ENCODE data around the gene AKT3.

AKT3 gene

DNA sequence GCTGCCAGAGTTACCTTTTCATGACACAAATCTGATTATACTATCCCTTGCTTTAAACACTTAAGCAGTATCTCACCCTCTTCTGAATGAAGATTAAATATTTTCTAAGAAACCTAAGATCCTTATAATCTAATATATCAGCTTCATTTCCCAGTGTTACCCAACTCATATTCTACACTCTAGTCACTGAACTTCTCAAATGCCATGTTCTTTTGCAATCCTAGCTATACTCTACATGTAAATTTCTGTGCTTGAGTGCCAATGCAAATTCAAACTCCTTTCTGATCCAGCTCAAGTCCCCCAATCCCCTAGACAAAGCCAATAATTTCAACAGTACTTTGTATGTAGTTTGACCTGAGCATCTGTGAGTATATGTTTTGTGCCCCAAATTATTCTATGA lies 300.3 kb downstream of the AKT3 start:
- H3K4me3 ChIP-seq (ENCODE audit: low read length) = no peak overlapping the region
- DNase-seq (ENCODE audit: low read depth, low spot score) = no peak

- H3K4me3 ChIP-seq (ENCODE audit: low read length) = no peak overlapping the region
- no peak for DNase-seq (ENCODE audit: low read depth, low spot score)
Observed at GRCh38 chr1:243549108-243549507, 300.9 kb downstream of the AKT3 start.

- no peak overlapping the region for H3K4me3 ChIP-seq (ENCODE audit: low read length)
- no peak for DNase-seq (ENCODE audit: low read depth, low spot score)
Observed at GRCh38 chr1:243548516-243548915, 301.5 kb downstream of the AKT3 start.

GRCh38 chr1:243547891-243548290 lies 302.2 kb downstream of the AKT3 start:
- no peak for DNase-seq (ENCODE audit: low read depth, low spot score)
- H3K4me3 ChIP-seq (ENCODE audit: low read length) = no peak overlapping the region

DNA sequence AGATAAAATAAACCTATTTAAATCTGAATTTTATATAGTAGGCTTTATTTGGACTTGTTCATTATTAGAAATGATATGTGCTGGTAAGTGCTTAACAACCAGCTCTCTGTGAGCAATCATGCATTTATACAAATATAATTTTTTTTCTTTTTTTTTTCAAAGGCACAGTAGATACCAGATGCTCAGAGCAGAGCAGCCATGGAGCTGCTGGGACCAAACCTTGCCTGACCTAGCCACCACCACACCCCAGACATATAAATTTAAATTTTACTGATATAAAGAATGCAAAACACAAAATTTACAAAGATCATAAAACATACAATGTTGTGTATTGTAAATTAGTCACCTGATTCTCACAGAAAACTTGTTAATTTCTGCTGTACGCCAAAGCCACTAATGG lies 303.6 kb downstream of the AKT3 start:
- H3K4me3 ChIP-seq (ENCODE audit: low read length) = no peak overlapping the region
- no peak for DNase-seq (ENCODE audit: low read depth, low spot score)

GRCh38 chr1:243543501-243543900 lies 306.5 kb downstream of the AKT3 start:
- no peak overlapping the region for H3K4me3 ChIP-seq (ENCODE audit: low read length)
- no peak for DNase-seq (ENCODE audit: low read depth, low spot score)

DNA sequence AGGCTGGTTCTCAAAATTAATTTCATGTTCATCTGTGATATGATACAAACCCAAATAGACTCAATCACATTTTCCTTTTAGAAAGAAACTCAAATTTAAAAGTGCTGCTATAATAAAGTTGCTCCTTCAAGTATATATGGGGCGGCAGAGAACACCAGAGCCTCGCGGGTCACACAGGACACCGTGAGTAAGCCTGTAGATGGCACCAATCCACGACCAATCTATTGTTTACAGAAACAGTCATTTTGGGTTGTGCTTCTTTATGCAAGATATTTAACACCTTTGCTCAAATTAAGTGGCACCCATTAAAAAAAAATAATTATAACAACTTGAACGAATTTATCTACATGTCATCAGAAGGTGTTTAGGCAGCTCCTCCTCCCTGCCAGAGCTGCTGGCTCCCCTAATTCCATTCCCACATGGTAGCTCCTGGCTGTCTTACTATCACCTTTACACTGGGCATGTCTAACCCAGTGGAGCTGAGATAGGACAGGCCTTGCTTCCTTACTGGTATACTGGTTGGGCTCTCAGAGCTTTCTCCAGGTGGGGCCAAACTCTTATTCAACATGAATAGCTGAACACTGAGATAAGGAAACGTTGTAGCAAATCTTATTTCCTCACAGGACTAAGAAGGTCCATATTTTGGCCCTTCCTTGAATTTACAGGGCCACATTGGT lies 307.2 kb downstream of the AKT3 start:
- no peak for DNase-seq (ENCODE audit: low read depth, low spot score)
- H3K4me3 ChIP-seq (ENCODE audit: low read length) = no peak overlapping the region

DNA sequence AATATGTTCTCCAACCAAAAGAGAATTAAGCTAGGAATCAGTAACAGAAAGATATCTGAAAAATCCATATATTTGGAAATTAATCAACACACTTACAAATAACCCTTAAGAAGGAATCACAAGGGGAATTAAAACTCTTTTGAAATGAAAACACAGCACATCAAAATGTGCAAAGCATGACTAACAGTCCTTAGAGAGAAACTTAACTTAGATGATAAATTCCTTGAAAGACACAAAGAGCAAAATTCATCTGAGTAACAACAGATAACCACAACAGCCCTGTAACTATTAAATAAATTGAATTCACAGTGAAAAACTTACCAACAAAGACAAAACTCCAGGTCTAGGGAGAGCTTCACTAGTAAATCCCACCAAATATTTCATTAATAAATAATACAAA lies 310.4 kb downstream of the AKT3 start:
- H3K4me3 ChIP-seq (ENCODE audit: low read length) = no peak overlapping the region
- DNase-seq (ENCODE audit: low read depth, low spot score) = no peak

DNA sequence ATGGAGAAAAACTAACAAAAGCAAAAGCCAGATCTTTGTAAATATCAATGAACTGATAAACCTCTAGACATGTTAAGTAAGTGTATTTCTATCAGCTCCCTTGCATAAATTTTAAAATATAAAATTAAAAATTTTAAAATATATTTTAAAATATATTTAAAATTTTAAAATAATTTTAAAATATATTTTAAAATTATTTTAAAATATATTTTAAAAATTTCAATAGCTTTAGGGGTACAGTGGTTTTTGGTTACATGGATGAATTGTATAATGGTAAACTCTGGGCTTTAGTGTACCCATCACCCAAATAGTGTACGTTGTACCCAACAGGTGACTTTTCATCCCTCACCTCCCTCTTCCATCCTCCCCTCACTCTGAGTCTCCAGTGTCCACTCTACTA lies 315.0 kb downstream of the AKT3 start:
- DNase-seq (ENCODE audit: low read depth, low spot score) = no peak
- no peak overlapping the region for H3K4me3 ChIP-seq (ENCODE audit: low read length)

- DNase-seq (ENCODE audit: low read depth, low spot score) = no peak
- H3K4me3 ChIP-seq (ENCODE audit: low read length) = no peak overlapping the region
Observed at GRCh38 chr1:243529512-243529911, 320.5 kb downstream of the AKT3 start.

GRCh38 chr1:243528459-243529121 lies 321.5 kb downstream of the AKT3 start:
- DNase-seq (ENCODE audit: low read depth, low spot score) = no peak
- no peak overlapping the region for H3K4me3 ChIP-seq (ENCODE audit: low read length)

DNA sequence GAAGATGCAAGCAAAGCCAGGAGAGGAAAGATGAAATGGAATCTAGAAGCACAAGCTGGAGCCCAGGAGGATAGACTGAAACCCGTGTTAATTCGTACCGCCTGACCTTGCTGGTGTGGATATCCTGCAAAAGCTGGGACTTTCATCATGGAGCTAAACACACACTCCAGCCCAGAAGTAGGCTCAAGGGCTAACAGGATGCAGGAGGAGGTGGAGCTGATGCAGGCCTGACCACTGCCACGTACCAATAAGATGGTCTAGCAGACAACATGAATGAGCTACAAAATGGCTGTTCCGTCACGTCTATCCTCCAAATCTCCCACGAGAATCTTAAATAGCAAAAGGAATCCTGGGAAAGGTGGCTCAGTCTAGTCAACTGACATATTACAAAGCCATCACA lies 323.9 kb downstream of the AKT3 start:
- H3K4me3 ChIP-seq (ENCODE audit: low read length) = no peak overlapping the region
- DNase-seq (ENCODE audit: low read depth, low spot score) = no peak

GRCh38 chr1:243525085-243525487 lies 325.0 kb downstream of the AKT3 start:
- no peak overlapping the region for H3K4me3 ChIP-seq (ENCODE audit: low read length)
- DNase-seq (ENCODE audit: low read depth, low spot score) = no peak

DNA sequence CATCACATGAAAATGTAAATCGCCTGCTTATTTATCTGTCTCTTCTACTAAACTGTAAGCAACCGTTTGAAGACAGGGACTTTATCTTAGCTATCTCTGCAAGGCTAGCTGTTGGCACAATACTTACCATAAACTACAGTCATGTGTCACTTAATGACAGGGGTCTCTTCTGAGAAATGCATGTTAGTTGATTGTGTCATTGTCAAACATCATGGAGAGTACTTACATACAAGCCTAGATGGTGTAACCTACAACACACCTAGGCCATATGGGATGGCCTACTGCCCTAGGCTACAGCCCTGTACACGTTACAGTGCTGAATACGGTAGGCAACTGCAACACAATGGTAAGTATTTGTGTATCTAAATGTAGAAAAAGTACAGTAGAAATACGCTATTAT lies 326.3 kb downstream of the AKT3 start:
- no peak overlapping the region for H3K4me3 ChIP-seq (ENCODE audit: low read length)
- DNase-seq (ENCODE audit: low read depth, low spot score) = no peak

DNA sequence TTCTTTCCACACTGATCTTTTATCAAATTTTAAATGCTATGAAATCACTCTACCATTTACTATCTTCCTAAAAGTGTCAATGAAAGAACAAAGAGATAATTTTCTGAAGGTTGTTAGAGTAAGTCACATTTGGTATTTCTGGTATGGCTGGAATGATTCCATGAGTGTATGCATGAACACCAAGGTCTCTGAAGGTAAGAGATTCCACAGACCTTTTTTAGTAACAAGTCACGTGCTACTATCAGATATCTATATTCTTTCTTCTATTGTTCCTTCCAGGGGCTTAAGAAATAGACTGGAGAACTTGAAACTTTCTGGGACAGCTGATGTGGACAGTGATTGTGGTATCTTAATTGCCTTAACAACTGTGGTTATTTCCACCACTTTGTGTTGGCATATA lies 329.2 kb downstream of the AKT3 start:
- DNase-seq (ENCODE audit: low read depth, low spot score) = no peak
- H3K4me3 ChIP-seq (ENCODE audit: low read length) = no peak overlapping the region

- DNase-seq (ENCODE audit: low read depth, low spot score) = no peak
- no peak overlapping the region for H3K4me3 ChIP-seq (ENCODE audit: low read length)
Observed at GRCh38 chr1:243514927-243515326, 335.1 kb downstream of the AKT3 start.

GRCh38 chr1:243513726-243514491 lies 336.1 kb downstream of the AKT3 start:
- no peak overlapping the region for H3K4me3 ChIP-seq (ENCODE audit: low read length)
- no peak for DNase-seq (ENCODE audit: low read depth, low spot score)

GRCh38 chr1:243510928-243511327 lies 339.1 kb downstream of the AKT3 start:
- H3K4me3 ChIP-seq (ENCODE audit: low read length) = no peak overlapping the region
- no peak for DNase-seq (ENCODE audit: low read depth, low spot score)

GRCh38 chr1:243508943-243509342 lies 341.1 kb downstream of the AKT3 start:
- DNase-seq (ENCODE audit: low read depth, low spot score) = peak; percentile 37

DNA sequence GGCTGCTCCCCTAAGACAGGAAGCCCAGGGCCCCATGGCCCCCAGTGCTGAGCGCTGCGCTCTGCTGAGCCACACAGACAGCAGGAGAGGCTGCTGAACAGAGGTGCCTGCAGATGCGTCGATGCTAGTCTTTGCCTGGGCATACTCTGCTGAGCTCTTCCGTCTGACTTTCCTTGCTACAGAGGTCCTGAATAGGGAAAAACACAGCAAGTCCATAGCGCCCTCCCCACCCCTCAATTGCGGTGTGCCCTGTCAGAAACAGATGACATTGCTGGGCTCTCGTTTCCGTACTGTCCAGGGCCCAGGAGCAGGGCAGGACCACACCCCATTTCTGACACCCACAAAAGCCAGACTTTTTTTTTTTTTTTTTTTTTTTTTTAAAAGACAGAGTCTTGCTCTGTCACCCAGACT lies 341.7 kb downstream of the AKT3 start:
- no peak overlapping the region; the same call in 1 of the 2 replicates for H3K4me3 ChIP-seq (ENCODE audit: low read length)
- peak; percentile 68 for DNase-seq (ENCODE audit: low read depth, low spot score)

More at GRCh38 chr1:243508943-243509342, 341.1 kb downstream of the AKT3 start:
- no peak overlapping the region for H3K4me3 ChIP-seq (ENCODE audit: low read length)

All from Jurkat, Clone E6-1 (cell line).